SK-N-SH (cell line): ENCODE data around the gene ST7. TPM values are rescaled to one million over a fixed set of nuclear protein-coding genes. Genes with fewer than 3 reads are reported as not detected.

ENCODE experiments used
- CTCF ChIA-PET: fragments of 300-600, 350-600 bp; formaldehyde crosslinking; extraction: SDS; loops from one replicate; lab custom pipeline; 2021; lab: Yijun Ruan, JAX
- POLR2A ChIA-PET: fragments of 350-600 bp; sonication (Branson Sonifier 250); formaldehyde crosslinking; extraction: SDS; loops from one replicate; lab custom pipeline; 2020; ENCODE audit warnings: antibody characterized with exemption, inconsistent platforms; lab: Yijun Ruan, JAX
- DNase-seq: peaks from one replicate; pipeline ENCODE4 v3.0.0; 2012
- H2AFZ ChIP-seq: fragments of 200-600 bp; sonication (generic); 2 replicates; pipeline ENCODE4 v1.8.1; 2016; ENCODE audit warnings: antibody characterized with exemption, mild to moderate bottlenecking, low read depth
- H3F3A ChIP-seq: fragments of 200-600 bp; sonication (generic); replicated peaks from 2 replicates; pipeline ENCODE3; 2016; ENCODE audit warnings: antibody characterized with exemption, mild to moderate bottlenecking; ENCODE audit not compliant: insufficient read depth
- H3K27ac ChIP-seq, 2 experiments: fragments of 200-500 bp in 1 of 2; fragments of 200-600 bp in 1 of 2; sonication (Bioruptor generic) in 1 of 2; sonication (generic), shearing (Covaris generic) in 1 of 2; 2 replicates each; pipeline versions ENCODE4 v1.5.1 to v1.6.1; 2014 to 2016; ENCODE audit warnings: low read depth in 2 of 2, inconsistent platforms in 1 of 2, low read length in 1 of 2, mild to moderate bottlenecking in 1 of 2, mixed read lengths in 1 of 2
- H3K27me3 ChIP-seq: fragments of 200-600 bp; sonication (generic), shearing (Covaris generic); 2 replicates; pipeline ENCODE4 v1.6.1; 2016; ENCODE audit warnings: mixed run types; ENCODE audit not compliant: insufficient read depth
- H3K36me3 ChIP-seq, 2 experiments: fragments of 200-500 bp in 1 of 2; fragments of 200-600 bp in 1 of 2; sonication (Bioruptor generic) in 1 of 2; sonication (generic) in 1 of 2; replicated peaks in 1 of 2; 2 replicates each; pipeline versions ENCODE3 to v1.5.1; 2014 to 2016; ENCODE audit warnings: low read length in 1 of 2, mild to moderate bottlenecking in 1 of 2; ENCODE audit not compliant: insufficient read depth in 2 of 2, control insufficient read depth in 1 of 2
- H3K4me1 ChIP-seq, 2 experiments: fragments of 200-500 bp in 1 of 2; fragments of 200-600 bp in 1 of 2; sonication (Bioruptor generic) in 1 of 2; sonication (generic), shearing (Covaris generic) in 1 of 2; 2 replicates each; pipeline versions ENCODE4 v1.5.1 to v1.6.1; 2014 to 2016; ENCODE audit warnings: low read depth in 1 of 2, low read length in 1 of 2, mixed run types in 1 of 2; ENCODE audit not compliant: insufficient read depth in 2 of 2, control insufficient read depth in 1 of 2
- H3K4me2 ChIP-seq: fragments of 200-600 bp; sonication (generic), shearing (Covaris generic); 2 replicates; pipeline ENCODE4 v1.6.1; 2017; ENCODE audit warnings: mixed run types
- H3K4me3 ChIP-seq, 2 experiments: fragments of 200-500 bp in 1 of 2; fragments of 200-600 bp in 1 of 2; sonication (Bioruptor generic) in 1 of 2; sonication (generic), shearing (Covaris generic) in 1 of 2; 2 replicates each; pipeline versions ENCODE4 v1.5.1 to v1.8.1; 2014 to 2016; ENCODE audit warnings: low read depth in 2 of 2, inconsistent platforms in 1 of 2, low read length in 1 of 2, mild to moderate bottlenecking in 1 of 2, mixed read lengths in 1 of 2, moderate library complexity in 1 of 2
- H3K79me2 ChIP-seq: fragments of 200-600 bp; sonication (generic); 2 replicates; pipeline ENCODE4 v1.8.1; 2017; ENCODE audit warnings: mild to moderate bottlenecking; ENCODE audit not compliant: insufficient read depth
- H3K9ac ChIP-seq: fragments of 200-600 bp; sonication (generic); 2 replicates; pipeline ENCODE4 v1.6.1; 2017; ENCODE audit warnings: mixed run types
- H3K9me2 ChIP-seq: fragments of 200-600 bp; sonication (generic); 2 replicates; pipeline ENCODE4 v1.6.1; 2017; ENCODE audit warnings: mixed run types
- H3K9me3 ChIP-seq: fragments of 200-600 bp; sonication (generic); 2 replicates; pipeline ENCODE4 v1.6.1; 2017; ENCODE audit warnings: mixed run types, mild to moderate bottlenecking, moderate library complexity
- H4K20me1 ChIP-seq: fragments of 200-600 bp; sonication (generic); 2 replicates; pipeline ENCODE4 v1.6.1; 2017; ENCODE audit warnings: mild to moderate bottlenecking, mixed run types; ENCODE audit not compliant: insufficient read depth
- EZH2phosphoT487 ChIP-seq: fragments of 200-600 bp; sonication (generic); IDR thresholded peaks from 2 replicates; pipeline ENCODE4 v1.6.1; 2017; ENCODE audit warnings: low read depth, mixed run types, mild to moderate bottlenecking, antibody characterized with exemption, moderate library complexity, borderline replicate concordance
- GATA2 ChIP-seq: sonication (generic); formaldehyde crosslinking; IDR thresholded peaks from 2 replicates; pipeline ENCODE4 v1.5.0; 2020; ENCODE audit warnings: mild to moderate bottlenecking, missing genetic modification reagents
- NFIC ChIP-seq: IDR thresholded peaks from 2 replicates; pipeline ENCODE4 v1.4.0; 2012; ENCODE audit warnings: borderline replicate concordance
- NRF1 ChIP-seq: IDR thresholded peaks from 2 replicates; pipeline ENCODE4 v1.6.1; 2012; ENCODE audit warnings: low read depth, mild to moderate bottlenecking, low read length
- POLR2AphosphoS5 ChIP-seq: IDR thresholded peaks from 2 replicates; pipeline ENCODE4 v1.6.1; 2012; ENCODE audit warnings: low read depth, low read length
- SIN3A ChIP-seq: IDR thresholded peaks from 2 replicates; pipeline ENCODE4 v1.6.1; 2012; ENCODE audit warnings: low read depth, mild to moderate bottlenecking, low read length, moderate library complexity, borderline replicate concordance
- SMC3 ChIP-seq: IDR thresholded peaks from 2 replicates; pipeline ENCODE4 v1.6.1; 2012; ENCODE audit warnings: low read depth, low read length, improper control_type of control experiment
- TAF1 ChIP-seq: IDR thresholded peaks from 2 replicates; pipeline ENCODE4 v1.6.1; 2012; ENCODE audit warnings: low read depth, mild to moderate bottlenecking, low read length, moderate library complexity, borderline replicate concordance
- TCF12 ChIP-seq: IDR thresholded peaks from 2 replicates; pipeline ENCODE4 v1.4.0; 2012
- WGBS: methylation state at CpG from one replicate; pipeline ENCODE4 v1.1.6; 2017; ENCODE audit warnings: low lambda C conversion rate; 5-methylcytosine and 5-hydroxymethylcytosine counted together
- polyA plus RNA-seq, 3 experiments: library from polyadenylated mRNA; depleted of rRNA; stranded (reverse); fragments of >200 nt; gene quantifications; 2 replicates each; pipeline ENCODE4 v1.2.3, GENCODE V29; 2012
- TF ChIP-seq, protein P1 (sequence below): IDR thresholded peaks from 2 replicates; pipeline ENCODE4 v1.6.1; 2012; ENCODE audit warnings: mild to moderate bottlenecking, low read depth, low read length, moderate library complexity

Gene ST7
- polyA plus RNA-seq, 1 of the 3 experiments (the other 2 are of a cell fraction): 23.5 TPM

DNA sequence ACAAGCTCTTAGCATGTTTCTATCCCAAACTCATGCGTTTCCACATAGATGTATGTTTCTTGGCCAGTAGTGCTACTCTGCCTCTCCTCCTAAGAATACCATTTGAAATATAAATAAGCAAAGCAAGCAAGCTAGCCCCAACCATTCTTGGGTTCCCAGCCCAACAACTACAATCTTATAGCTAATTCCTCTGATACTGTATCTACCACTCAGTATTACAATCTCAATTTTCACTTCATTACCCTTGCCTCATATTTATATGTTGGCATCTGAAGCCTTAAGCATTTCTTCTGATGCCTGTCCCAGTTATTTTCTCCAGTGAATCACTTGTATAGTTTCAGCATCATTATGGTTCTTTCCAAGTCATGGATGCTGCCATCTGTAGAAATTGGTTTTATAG lies 181.1 kb downstream of the ST7 start:
- no peak for TF ChIP-seq GATA2 (CRISPR knock-in tag)
- TF ChIP-seq, protein P1, sequence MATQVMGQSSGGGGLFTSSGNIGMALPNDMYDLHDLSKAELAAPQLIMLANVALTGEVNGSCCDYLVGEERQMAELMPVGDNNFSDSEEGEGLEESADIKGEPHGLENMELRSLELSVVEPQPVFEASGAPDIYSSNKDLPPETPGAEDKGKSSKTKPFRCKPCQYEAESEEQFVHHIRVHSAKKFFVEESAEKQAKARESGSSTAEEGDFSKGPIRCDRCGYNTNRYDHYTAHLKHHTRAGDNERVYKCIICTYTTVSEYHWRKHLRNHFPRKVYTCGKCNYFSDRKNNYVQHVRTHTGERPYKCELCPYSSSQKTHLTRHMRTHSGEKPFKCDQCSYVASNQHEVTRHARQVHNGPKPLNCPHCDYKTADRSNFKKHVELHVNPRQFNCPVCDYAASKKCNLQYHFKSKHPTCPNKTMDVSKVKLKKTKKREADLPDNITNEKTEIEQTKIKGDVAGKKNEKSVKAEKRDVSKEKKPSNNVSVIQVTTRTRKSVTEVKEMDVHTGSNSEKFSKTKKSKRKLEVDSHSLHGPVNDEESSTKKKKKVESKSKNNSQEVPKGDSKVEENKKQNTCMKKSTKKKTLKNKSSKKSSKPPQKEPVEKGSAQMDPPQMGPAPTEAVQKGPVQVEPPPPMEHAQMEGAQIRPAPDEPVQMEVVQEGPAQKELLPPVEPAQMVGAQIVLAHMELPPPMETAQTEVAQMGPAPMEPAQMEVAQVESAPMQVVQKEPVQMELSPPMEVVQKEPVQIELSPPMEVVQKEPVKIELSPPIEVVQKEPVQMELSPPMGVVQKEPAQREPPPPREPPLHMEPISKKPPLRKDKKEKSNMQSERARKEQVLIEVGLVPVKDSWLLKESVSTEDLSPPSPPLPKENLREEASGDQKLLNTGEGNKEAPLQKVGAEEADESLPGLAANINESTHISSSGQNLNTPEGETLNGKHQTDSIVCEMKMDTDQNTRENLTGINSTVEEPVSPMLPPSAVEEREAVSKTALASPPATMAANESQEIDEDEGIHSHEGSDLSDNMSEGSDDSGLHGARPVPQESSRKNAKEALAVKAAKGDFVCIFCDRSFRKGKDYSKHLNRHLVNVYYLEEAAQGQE: no peak
- TF ChIP-seq TAF1: no peak
- no peak for TF ChIP-seq SMC3
- no peak for TF ChIP-seq TCF12
- no peak for TF ChIP-seq EZH2phosphoT487
- H3K36me3 ChIP-seq: peaks cover 13 to 57% of the 10 kb centered on the region in 2 experiments
- CTCF ChIA-PET: interaction anchor here (0.7 to 3.6 kb wide), 9 partner anchors 9 to 243 kb away, joined by 3 to 32 read pairs (median 7); no protein-coding TSS in a partner anchor
- peaks cover 17 to 21% of the 10 kb centered on the region in 2 experiments for H3K4me1 ChIP-seq
- H2AFZ ChIP-seq: no peak overlapping the region
- no peaks in the 10 kb centered on the region for H3K27me3 ChIP-seq
- POLR2A ChIA-PET: no interaction called here
- H3K27ac ChIP-seq: peak overlapping the region in 1 of 2 experiments; percentile 100; a peak in 2 of 4 replicates
- no peak overlapping the region for H3K9ac ChIP-seq
- H4K20me1 ChIP-seq: no peaks in the 10 kb centered on the region
- WGBS: 97% methylated on average over 1 of the region's 1 CpG
- H3K9me3 ChIP-seq: no peaks in the 10 kb centered on the region
- no peak for DNase-seq
- H3K4me3 ChIP-seq: no peak overlapping the region
- no peaks in the 10 kb centered on the region; the same call in 1 of the 2 replicates for H3K79me2 ChIP-seq
- H3K9me2 ChIP-seq: no peaks in the 10 kb centered on the region
- peaks cover 39% of the 10 kb centered on the region for H3F3A ChIP-seq
- 0 out of 2 replicates have a peak overlapping the region, but pooled peaks have one; percentile 2 for H3K4me2 ChIP-seq

DNA sequence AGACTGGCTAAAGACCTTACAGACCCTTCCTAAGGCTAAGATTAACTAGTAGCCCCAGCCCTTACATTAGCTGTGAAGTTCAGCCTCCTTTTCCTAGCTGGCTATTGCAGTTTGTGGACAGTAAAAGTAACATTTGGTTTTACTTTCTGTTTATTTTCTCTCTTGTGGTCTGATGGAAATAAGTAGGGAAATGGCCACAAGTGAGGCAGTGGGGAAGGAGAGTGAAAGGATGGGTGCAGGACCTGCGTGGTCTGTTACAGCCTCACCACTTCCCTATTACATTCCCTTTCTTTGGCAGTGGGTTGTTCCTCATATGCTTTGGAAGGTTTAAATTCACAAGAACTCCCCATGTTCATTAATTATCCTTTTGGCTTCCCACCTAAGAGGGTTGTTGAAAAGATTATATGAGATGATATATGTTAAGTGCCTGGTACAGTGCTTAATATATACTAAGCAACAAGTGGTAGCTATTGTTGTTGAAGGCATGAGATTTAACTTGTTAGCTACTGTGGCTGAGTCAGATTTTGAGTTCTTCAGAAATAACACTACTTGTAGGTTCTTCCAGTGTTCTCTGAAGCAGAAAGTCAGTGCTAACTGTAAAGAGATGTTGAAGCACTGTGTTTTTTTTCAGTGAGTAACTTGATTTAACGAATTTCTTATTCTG lies 181.7 kb downstream of the ST7 start:
- TF ChIP-seq SMC3: no peak
- TF ChIP-seq NFIC: no peak
- TF ChIP-seq POLR2AphosphoS5: no peak
- TF ChIP-seq NRF1: no peak
- TF ChIP-seq SIN3A: no peak
- H3K4me1 ChIP-seq: peaks cover 17 to 21% of the 10 kb centered on the region in 2 experiments
- H3K9me2 ChIP-seq: no peaks in the 10 kb centered on the region
- 0 out of 2 replicates have a peak overlapping the region, but pooled peaks have one; percentile 2 for H3K4me2 ChIP-seq
- no peak overlapping the region for H3K4me3 ChIP-seq
- peak overlapping the region in 1 of 2 experiments; percentile 100; a peak in 1 of 4 replicates for H3K27ac ChIP-seq
- H3K9me3 ChIP-seq: no peaks in the 10 kb centered on the region
- H3F3A ChIP-seq: peaks cover 39% of the 10 kb centered on the region
- POLR2A ChIA-PET: no interaction called here
- H3K79me2 ChIP-seq: no peaks in the 10 kb centered on the region; the same call in 1 of the 2 replicates
- peaks cover 14 to 62% of the 10 kb centered on the region in 2 experiments for H3K36me3 ChIP-seq
- H3K9ac ChIP-seq: no peak overlapping the region
- CTCF ChIA-PET: interaction anchor here (0.7 to 3.6 kb wide), 11 partner anchors 7 to 243 kb away, joined by 3 to 32 read pairs (median 7); no protein-coding TSS in a partner anchor
- no peak overlapping the region for H2AFZ ChIP-seq
- no peak for DNase-seq
- H3K27me3 ChIP-seq: no peaks in the 10 kb centered on the region
- 95% methylated on average over 2 of the region's 2 CpGs for WGBS
- no peaks in the 10 kb centered on the region for H4K20me1 ChIP-seq
